ENCODE data around the gene SPPL2B. TPM values are rescaled to one million over a fixed set of nuclear protein-coding genes. Genes with fewer than 3 reads are reported as not detected.

Gene SPPL2B
- total and polyA plus RNA-seq, 2 experiments from 2014 or later: 23.5 to 51.0 TPM

GRCh38 chr19:2389594-2389993, 61.1 kb downstream of the SPPL2B start:
- Histone ChIP-seq H3K4me1 (ENCODE audit: insufficient read depth) (no peaks in the 10 kb centered on the region), H4K20me1 (replicated peaks; ENCODE audit: insufficient read depth) (no peaks in the 10 kb centered on the region), H3K4me2 (no peak overlapping the region), H3K27me3 (ENCODE audit: insufficient read depth) (no peaks in the 10 kb centered on the region), H3K4me3 (no peak overlapping the region), H3F3A (replicated peaks; ENCODE audit: low read depth) (no peaks in the 10 kb centered on the region), H2AFZ (no peak overlapping the region), H3K9me2 (ENCODE audit: insufficient read depth) (no peaks in the 10 kb centered on the region), H3K79me2 (replicated peaks; ENCODE audit: insufficient read depth) (no peaks in the 10 kb centered on the region), H3K27ac (ENCODE audit: low read depth) (no peak overlapping the region), H3K36me3 (ENCODE audit: insufficient read depth) (no peaks in the 10 kb centered on the region)
- TF ChIP-seq JUNB (IDR thresholded peaks at IDR 0.05; ENCODE audit: unreplicated experiment) (no peak), POLR2AphosphoS5 (IDR thresholded peaks at IDR 0.05; ENCODE audit: low read depth) (no peak), STAT1 (IDR thresholded peaks at IDR 0.05; ENCODE audit: unreplicated experiment) (no peak), ZNF114 (CRISPR knock-in tag; IDR thresholded peaks at IDR 0.05) (no peak), ZNF462 (CRISPR knock-in tag; IDR thresholded peaks at IDR 0.05) (no peak), EZH2phosphoT487 (IDR thresholded peaks at IDR 0.05; ENCODE audit: unreplicated experiment) (no peak), EZH2 (IDR thresholded peaks at IDR 0.05; ENCODE audit: low read depth, unreplicated experiment) (no peak)
- Mint-ChIP-seq H3K27ac (no peak overlapping the region), H3K4me3 (no peak overlapping the region), H3K4me1 (peaks cover 3% of the 10 kb centered on the region; the same call in 1 of the 3 replicates), H3K36me3 (ENCODE audit: low read depth) (no peaks in the 10 kb centered on the region), H3K9me3 (peaks cover 2% of the 10 kb centered on the region; the same call in 2 of the 3 replicates), H3K27me3 (ENCODE audit: insufficient read depth, low read depth, poor library complexity) (peaks cover 8% of the 10 kb centered on the region)
- ATAC-seq (no peak), DNase-seq (ENCODE audit: low spot score) (no peak)
